ENCODE data around the gene NCOA7. TPM values are rescaled to one million over a fixed set of nuclear protein-coding genes. Genes with fewer than 3 reads are reported as not detected.
"Not testable (repeated sequence)": the region's sequence is repeated elsewhere in the genome, so short reads cannot be mapped to it uniquely, and the experiment has no call there.

Gene NCOA7
- total RNA-seq, 1 donor from 2014 or later = 41.5 TPM

DNA sequence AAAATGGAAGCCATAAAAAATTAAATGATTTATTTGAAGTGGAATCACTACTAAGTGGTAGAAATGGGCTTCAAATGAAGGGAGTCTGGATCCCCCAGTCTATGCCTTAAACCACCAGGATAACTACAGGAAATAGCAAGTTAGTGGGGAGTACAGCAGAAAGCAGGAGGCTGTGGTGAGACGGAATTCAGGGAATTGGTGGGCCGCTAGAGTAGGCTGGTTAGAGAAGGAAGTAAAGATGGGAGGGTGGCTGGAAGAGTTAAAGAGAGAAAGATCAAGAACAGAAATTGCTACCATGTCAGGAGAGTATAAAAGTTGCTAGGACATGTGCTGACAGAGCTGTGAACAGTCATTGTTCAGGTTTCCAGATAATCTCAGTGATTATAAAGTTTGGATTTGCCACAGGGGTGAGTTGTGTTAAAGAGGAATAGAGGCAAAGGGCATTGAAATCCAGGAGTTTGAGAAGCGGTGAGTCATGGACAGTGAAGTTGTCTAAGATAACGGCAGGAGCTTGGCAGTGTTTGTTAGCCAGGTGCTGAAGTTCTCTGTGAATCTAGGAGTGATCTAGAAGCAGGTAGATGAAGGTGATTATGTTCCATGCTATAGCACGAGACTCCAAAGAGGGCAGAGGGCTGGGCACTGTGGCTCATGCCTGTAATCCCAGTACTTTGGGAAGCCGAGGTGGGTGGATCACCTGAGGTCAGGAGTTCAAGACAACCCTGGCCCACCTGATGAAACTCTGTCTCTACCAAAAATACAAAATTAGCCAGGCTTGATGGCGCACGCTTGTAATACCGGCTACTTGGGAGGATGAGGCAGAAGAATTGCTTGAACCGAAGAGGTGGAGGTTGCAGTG lies 152.1 kb downstream of the NCOA7 start:
- intact Hi-C loops (cut with micrococcal nuclease) = no loop called here

DNA sequence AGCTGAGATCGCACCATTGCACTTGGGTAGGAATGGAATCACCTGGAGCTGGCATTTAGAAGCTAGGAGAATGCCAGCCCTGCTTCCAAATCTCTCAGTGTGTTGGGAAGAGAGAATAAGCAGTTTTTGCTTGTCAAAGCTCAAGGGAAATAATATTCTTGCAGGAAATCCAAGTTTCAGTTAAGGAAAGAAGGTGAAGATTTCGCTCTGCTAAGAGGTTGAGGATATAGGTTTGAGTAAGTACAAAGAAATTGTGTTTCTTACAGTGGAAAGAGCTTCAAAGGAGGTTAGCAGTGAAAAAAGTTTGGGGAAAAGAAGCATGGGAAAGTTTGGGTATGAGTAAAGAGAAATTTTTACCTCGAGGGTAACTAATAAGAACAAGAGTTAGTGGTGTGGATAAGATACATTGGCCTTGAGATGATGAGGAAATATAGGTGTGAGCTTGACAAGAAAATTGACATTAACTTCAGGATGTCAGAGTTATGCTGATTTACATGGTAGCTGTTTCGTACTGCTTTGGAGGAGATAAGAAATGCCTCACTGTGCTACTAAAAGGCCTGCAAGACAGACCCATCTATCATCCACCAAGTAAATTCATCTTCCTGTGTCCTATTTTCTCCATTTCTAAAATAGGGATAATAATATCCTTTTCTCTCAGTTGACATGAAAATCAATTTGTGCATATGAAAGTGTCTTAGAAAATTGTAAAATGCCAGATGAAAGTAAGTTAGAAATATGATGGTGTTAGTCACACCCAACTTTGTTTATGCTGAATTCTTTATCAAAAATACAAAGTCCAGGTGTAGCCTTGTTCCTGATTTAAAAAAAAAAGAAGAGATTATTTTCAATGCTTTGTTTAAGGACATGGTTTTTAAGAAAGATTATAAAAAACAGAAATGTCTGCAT lies 153.0 kb downstream of the NCOA7 start:
- intact Hi-C loops (cut with micrococcal nuclease) = no loop called here

DNA sequence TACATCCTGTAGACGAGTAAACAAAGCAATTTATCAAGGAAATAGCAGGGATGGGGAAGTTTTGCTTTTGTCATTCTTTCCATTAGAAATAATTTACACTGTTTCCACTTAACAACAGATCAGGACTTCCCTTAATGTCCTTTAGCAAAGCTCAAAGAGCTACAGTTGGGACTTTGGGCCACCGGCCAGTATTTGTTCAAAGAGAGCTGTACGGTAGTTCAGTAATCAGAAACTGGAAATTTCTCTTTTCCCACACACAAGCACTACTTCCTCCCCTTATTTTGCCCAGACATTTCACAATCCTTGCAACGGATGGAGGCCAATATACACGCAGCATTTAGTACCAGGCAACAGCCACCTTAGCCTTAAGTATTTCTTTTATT lies 153.7 kb downstream of the NCOA7 start:
- intact Hi-C loops (cut with micrococcal nuclease) = no loop called here

DNA sequence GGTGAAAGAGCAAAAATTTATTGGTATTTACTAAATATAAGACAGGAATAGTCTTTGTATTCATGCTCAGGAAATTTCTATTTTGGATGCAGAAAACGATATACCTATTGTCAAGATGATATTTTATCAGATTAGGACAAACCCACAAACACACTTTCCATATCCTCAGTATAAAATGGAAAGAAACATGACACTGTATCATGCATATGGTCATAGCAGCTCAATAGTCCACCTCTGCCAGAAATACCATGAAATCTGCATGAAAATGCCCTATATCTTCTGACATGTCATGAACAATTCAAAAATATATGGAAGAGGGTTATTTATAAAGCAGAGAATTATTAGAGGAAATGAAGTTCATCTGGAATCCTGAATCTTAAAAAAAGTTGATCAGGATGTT lies 154.1 kb downstream of the NCOA7 start:
- intact Hi-C loops (cut with micrococcal nuclease) = no loop called here

DNA sequence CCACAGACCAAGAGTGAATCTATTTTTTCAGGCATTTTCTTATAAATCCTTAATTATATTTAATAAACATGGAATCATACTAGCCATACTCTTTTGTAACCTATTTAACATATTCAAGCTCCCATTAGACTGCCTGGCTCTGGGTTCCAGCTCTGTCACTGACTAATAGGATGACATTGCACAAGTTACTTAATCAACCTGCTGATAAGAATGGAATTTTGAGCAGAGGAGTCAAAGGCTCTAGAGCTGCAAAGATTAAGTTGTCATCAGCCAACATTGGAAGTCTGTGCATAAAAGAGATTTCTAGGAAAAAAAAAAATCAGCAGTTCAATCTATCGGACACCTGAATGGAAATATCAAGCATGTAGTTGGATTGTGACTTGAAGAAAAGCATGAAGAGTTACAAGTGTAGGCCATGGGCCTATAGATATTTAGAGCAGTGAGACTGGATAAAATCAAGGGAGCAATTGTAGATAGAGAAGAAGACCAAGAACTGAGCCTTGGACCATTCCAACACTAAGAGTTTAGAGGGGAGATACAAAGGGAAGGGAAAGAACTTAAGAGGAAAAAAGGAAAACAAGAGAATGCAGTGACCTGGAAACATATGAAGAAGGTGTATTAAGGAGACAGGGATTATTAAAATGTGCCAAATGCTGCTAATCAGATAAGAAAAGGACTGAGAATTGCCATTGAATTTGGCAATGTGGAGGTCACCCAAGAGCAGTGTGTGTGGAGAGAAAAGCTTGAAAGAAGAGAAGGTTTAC lies 154.8 kb downstream of the NCOA7 start:
- intact Hi-C loops (cut with micrococcal nuclease) = no loop called here

DNA sequence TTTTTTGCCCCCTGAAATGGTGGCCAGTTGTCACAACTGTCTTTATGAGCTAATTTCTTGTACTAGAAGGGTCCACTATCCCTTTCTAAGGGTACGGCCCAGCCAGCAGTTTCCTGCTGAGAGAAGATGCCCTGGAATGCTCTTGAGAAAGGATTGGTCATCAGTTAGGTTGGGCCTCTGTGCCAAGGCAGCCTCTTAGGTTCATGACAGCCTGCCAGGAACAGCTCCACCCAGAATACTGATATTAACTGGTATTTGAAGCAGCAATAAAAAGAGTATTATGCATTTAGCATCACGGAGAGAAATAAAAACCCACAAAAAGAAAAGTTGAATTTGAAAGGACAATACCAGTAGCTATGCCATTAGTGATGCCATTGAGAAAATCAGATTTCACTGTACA lies 156.9 kb downstream of the NCOA7 start:
- intact Hi-C loops (cut with micrococcal nuclease) = no loop called here

DNA sequence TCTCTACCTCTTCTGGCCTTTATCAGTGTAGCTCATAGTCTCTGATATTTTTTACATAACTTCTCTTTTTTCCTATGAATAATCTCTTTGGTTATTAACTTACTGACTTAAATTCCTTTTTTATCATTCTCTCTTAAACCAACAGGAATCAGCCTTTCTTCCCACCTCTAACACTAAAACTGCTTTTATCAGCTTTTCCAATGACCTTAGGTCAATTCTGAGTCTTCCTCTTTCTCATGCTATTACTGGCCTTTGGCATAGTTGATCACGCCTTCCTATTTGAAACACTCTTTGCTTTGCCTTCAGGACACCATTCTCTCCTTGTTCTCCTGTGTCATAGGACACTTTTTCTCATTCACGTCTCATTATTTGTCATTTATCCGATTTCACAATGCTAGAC lies 157.7 kb downstream of the NCOA7 start:
- intact Hi-C loops (cut with micrococcal nuclease) = no loop called here

DNA sequence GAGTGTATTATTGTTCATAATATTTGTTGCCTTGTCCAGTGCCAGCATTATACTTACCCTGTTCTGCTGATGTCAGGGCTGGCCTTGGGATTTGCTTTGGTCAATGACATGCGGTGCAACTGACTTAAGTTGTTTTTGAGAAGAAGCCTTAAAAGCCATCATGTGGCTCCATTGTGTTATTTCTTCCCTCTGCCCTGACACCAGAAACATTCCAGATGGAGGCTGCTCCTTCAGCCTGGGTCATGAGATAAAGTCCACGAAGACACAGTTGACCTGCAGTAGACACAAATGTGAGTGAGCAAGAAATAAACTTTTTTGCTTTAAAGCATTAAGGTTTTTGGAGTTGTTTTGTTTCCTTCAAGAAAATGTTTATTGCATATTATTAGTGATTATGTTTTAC lies 158.3 kb downstream of the NCOA7 start:
- intact Hi-C loops (cut with micrococcal nuclease) = no loop called here

DNA sequence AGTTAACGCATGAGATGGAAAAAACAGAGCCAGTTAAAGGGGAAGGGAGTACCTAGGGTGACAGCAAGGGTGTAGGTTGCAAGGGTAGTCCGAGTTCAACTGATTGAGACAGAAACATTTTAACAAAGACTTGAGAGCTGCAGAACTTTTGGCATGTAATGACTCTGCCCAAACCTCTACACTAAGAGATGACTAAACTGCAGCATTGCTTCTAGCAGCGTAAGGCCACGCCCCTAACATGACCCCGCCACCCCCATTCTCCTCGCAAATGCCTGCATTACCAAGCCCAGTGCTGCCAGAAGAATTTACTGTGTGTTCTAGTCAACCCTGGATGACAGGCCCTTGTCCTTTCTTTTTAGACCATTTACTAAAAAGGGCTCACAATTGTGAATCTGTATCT lies 159.5 kb downstream of the NCOA7 start:
- intact Hi-C loops (cut with micrococcal nuclease) = no loop called here

DNA sequence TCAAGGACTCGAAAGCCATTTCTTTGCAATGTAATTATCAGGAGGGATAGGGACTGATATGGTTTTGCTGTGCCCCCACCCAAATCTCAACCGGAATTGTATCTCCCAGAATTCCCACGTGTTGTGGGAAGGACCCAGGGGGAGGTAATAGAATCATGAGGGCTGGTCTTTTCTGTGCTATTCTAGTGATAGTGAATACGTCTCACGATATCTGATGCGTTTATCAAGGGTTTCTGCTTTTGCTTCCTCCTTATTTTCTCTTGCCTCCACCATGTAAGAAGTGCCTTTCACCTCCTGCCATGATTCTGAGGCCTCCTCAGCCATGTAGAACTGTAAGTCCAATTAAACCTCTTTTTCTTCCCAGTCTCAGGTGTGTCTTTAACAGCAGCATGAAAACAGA lies 160.0 kb downstream of the NCOA7 start:
- intact Hi-C loops (cut with micrococcal nuclease) = not testable (repeated sequence)

DNA sequence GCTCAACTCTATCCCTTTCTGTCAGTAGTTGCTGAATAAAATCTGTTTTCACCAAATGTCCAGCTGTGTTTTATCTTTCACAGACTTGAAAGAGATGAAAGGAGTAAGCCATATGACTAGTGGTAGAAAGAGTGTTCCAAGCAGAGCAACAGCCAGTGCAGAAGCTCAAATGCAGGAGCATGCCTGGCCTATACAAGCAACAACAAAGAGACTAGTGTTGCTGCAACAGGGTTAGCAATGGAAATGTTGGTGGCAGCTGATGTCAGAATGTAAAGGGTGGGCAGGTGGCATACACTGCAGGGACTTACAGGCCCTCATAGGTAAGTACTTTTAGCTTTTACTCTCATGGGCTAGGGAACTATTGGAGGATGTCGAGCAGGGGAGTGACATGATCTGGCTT lies 160.6 kb downstream of the NCOA7 start:
- intact Hi-C loops (cut with micrococcal nuclease) = no loop called here

DNA sequence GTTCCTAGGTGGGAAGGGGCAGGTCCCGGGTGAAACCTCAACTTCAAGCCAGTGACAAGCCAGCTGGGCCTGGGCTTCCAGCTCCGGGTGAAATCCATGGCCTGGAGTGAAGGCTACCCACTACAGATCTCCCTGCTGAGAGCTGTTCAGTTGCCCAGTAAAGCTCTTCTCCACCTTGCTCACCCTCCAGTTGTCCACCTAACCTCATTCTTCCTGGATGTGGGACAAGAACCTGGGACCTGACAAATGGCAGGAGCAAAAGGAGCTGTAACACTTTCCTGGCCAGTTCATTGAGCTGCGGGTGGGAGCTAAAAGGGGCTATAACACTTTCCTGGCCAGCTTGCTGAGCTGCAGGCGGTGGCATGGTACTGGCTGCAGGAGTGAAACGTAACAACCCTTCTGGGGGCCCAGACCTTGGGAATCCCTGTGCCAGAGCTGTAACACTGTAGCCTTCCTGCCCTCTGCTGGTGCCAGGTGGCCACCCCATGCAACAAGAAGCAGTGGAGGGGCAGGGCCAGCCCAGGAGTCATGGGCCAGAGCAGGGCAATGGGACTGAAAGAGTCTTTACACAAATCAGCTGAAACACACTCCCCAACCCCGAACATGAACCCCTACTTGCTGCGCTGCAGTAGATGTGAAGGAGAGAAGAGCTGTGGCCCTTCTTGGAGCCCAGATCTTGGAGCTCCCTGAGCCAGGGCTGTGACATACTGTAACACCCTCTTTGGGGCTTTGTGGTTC lies 162.2 kb downstream of the NCOA7 start:
- intact Hi-C loops (cut with micrococcal nuclease) = no loop called here

DNA sequence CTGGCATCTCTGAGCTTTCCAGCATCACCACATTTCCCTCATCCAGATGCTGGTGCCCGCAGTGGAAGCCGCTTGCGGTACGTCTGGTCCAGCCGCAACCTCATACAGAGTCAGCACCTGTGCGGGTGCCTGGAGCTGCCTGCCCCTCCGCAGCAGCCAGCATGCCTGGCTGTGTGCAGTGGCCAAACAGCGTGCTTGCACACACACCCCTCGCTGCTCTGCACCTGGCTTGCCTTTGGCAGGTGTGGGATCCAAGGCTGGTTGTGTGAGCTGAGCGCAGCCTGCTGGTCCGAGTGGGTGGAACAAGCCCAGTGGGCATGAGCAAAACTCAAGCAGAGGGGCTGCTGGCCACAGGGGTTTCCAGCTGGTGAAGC lies 162.7 kb downstream of the NCOA7 start:
- intact Hi-C loops (cut with micrococcal nuclease) = no loop called here

DNA sequence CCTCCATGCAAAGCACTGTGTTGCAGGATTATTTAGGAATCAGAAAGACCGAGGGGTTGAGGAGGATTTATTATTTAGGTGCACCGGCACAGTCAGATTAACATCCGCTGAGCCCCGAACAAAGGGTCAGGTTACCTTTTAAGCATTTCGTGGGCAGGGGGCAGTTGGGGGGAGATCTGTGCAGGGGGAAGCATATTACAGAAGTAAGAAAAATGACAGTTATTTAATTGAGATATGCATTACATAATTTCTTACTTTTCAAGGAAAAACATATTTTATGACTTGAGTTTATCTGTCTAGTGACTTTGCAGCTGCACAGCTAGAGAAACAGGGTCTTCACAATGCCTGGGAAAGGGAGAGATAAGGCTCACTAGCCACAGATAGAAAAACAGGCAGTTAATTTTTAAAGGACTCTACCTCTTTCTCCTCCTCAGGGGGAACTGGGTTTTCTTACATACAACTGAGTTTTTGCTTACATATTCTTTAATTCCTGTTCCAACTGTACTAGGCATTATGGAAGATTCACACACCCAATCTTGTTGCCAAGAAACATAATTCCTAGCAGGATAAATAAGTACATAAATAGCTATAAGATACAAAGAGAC lies 164.1 kb downstream of the NCOA7 start:
- intact Hi-C loops (cut with micrococcal nuclease) = loop anchor here (5.0 kb wide), 1 partner anchor 653 kb away; the partner anchor contains the start of gene HDDC2

DNA sequence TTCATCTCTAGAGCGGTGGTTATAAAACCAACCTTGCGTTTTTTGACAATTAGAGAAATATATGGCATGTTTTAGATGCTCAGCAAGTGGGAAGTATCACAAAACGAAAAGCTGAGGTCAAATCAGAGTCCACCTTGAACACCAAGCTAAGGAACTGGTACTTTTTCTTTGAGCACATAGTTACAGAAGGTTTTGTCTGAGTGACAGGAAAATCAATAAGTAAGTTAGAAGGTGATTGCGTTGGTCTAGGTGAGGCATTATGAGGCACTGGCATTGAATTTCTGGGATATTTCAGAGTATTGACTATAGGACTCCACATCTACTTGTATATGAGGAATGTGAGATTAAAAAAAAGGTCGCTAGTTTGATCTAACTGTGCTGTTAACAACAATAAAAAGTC lies 165.2 kb downstream of the NCOA7 start:
- intact Hi-C loops (cut with micrococcal nuclease) = loop anchor here (1.0 to 5.0 kb wide), 8 partner anchors 37 to 654 kb away; partner anchors contain the start of genes CENPW, HDDC2 and NCOA7

DNA sequence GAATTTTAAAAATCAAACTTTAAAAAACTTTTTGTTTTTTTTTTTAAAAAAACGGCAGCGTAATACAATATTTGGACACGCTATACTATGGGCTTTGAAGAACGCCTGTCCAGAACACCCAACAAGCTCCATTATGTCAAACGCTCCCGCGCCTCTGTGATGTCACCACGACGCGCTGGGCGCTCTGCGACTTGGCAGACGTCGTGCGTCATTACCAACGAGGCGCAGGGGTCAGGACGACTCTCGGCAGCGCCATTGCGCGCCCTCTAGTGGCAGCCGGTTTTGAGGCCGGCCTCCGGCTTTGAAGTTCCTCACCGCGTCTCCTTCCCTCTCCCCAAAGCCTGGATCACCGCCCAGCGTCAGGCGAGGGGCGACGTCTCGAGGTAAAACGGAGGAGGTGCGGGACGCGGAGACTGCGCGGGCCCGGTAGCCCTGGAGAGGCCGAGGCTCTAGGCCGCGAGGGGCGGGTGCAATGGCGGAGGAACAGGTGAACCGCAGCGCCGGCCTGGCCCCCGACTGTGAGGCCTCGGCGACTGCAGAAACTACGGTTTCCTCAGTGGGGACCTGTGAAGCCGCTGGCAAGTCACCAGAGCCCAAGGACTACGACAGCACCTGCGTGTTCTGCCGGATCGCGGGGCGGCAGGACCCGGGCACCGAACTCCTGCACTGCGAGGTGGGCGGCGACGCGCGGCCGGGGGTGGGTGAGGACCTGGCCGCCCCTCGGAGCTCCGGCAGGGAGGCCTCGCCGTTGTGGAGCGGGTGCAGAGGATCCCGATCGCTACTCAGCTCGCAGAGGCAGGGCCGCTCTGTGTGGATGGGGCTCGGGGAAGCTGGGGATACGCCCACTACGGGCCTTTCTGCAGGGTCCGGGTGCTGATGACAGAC lies 166.0 kb downstream of the NCOA7 start, which contains the start of gene HINT3:
Gene HINT3, plus strand, starts transcription at position 265 of the 885 bp plus-strand sequence. Its CDS starts 208 bp downstream, at position 473.
- intact Hi-C loops (cut with micrococcal nuclease) = loop anchor here (1.0 to 5.0 kb wide), 9 partner anchors 30 to 654 kb away; partner anchors contain the start of genes CENPW, HDDC2, NCOA7 and TRMT11

DNA sequence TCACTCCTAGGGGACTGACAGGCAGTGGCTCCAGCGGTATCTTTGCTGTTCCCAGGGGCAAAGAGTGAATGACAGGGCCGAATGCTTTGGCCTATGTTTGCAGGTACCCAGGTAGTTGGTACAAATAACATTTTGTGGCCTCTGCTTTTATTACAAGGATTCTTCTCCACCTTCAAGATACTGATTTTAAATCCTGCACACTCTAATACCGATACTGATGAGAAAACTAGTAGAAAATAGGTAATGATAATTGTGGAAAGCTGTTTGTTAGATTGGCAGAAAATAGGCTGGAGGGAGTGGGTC lies 166.6 kb downstream of the NCOA7 start:
- intact Hi-C loops (cut with micrococcal nuclease) = loop anchor here (1.0 to 5.0 kb wide), 3 partner anchors 29 to 655 kb away; partner anchors contain the start of genes HDDC2 and TRMT11

DNA sequence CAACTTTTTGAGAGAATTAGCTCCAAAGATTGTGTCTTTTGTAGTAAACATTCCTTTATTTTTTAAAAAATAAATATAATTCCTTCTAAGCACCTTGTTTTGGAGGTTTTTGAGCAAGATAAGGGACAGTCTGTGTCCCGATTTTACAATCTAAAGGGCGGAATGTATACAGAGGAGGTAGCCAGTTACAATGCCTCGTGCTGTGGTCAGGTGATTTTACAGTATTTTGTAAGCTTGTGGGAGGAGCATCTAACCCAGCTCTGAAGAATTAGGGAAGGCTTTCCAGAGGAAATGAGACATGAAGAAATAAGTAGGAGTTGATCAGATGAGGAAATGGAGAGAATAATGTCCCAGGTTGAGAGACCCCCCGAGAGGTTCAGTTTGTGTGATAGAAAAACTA lies 167.1 kb downstream of the NCOA7 start:
- intact Hi-C loops (cut with micrococcal nuclease) = loop anchor here (1.0 to 5.0 kb wide), 3 partner anchors 28 to 656 kb away; partner anchors contain the start of genes HDDC2 and TRMT11

DNA sequence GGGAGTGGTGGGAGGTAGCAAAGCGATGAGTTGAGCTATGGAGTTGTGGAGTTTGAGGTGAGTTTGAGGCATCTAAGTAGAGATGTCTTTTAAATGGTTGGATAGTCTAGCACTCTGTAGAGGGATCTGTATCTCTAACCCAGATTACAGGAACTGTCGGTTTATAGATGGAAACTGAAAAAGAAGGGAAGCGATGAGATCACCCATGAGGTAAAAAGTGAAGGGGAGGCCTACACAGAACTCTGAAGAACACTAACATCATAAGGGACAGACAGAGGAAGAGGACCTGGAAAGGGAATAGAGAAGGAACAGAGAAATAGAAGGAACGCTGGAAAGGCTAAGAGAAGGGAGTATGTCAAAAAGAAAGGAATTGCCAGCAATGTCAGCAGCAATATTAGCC lies 168.3 kb downstream of the NCOA7 start:
- intact Hi-C loops (cut with micrococcal nuclease) = loop anchor here (5.0 kb wide), 1 partner anchor 657 kb away; the partner anchor contains the start of gene HDDC2
